Kidney (tissue), 14 donors: Measurements from ENCODE around the gene JOSD1. TPM values are rescaled to one million over a fixed set of nuclear protein-coding genes. Genes with fewer than 3 reads are reported as not detected.
A peak's percentile ranks its signal among the peaks of the same experiment; 100 is the strongest.

ENCODE experiments used
- DNase-seq, 5 donors: peaks; one replicate each; pipeline ENCODE4 v3.0.0-alpha.2; 2013 to 2020
- FAIRE-seq: peaks from 2 replicates; lab custom pipeline; 2012; peaks lifted over from hg19 to GRCh38; lab: Jason Lieb, UNC
- H3K27ac ChIP-seq, 2 donors: one replicate each; pipeline ENCODE4 v1.7.0; 2013; ENCODE audit warnings: low read depth in 2 of 2, low read length in 2 of 2, inconsistent platforms in 1 of 2
- H3K27me3 ChIP-seq: one replicate; pipeline ENCODE4 v1.7.1; 2013; ENCODE audit warnings: low read length, inconsistent platforms; ENCODE audit not compliant: control insufficient read depth, insufficient read depth
- H3K36me3 ChIP-seq, 3 donors: one replicate each; pipeline versions ENCODE4 v1.7.0 to v1.7.1; 2013; ENCODE audit warnings: low read length in 3 of 3, control low read depth in 1 of 3, inconsistent platforms in 1 of 3; ENCODE audit not compliant: insufficient read depth in 3 of 3, control insufficient read depth in 2 of 3
- H3K4me1 ChIP-seq, 3 donors: one replicate each; pipeline versions ENCODE4 v1.7.0 to v1.7.1; 2013; ENCODE audit warnings: low read length in 3 of 3, inconsistent platforms in 1 of 3, low read depth in 1 of 3; ENCODE audit not compliant: control insufficient read depth in 2 of 3, insufficient read depth in 2 of 3
- H3K4me3 ChIP-seq, 3 donors: one replicate each; pipeline versions ENCODE4 v1.7.0 to v1.8.1; 2013; ENCODE audit warnings: low read length in 3 of 3, control low read depth in 1 of 3, inconsistent platforms in 1 of 3
- H3K9ac ChIP-seq, 3 donors: one replicate each; pipeline versions ENCODE4 v1.7.0 to v1.7.1; 2013; ENCODE audit warnings: low read length in 3 of 3, control low read depth in 1 of 3, inconsistent platforms in 1 of 3
- H3K9me3 ChIP-seq, 3 donors: one replicate each; pipeline versions ENCODE4 v1.7.0 to v1.7.1; 2013; ENCODE audit warnings: low read length in 3 of 3, control low read depth in 1 of 3, inconsistent platforms in 1 of 3; ENCODE audit not compliant: control insufficient read depth in 2 of 3, insufficient read depth in 1 of 3
- intact Hi-C: fragments of 100-400 bp; cut with DNase I; formaldehyde crosslinking; loops from one replicate; pipeline ENCODE4 v1.11.1; 2022
- polyA plus RNA-seq: library from polyadenylated mRNA; stranded (reverse); fragments of 350-450 nt; fragmentation: Illumina TruSeq; extraction: RNeasy Lipid Tissue Mini Kit (QIAGEN cat#74804); gene quantifications from one replicate; pipeline ENCODE4 v1.2.3, GENCODE V29; 2014; ENCODE audit warnings: low read depth, low replicate concordance; ENCODE audit not compliant: insufficient read depth
- total RNA-seq: library from RNA; stranded (reverse); fragmentation: NEBNext Ultra II Directional; extraction: Animal tissue kit (Norgen Biotek cat#: 25700); gene quantifications from one replicate; pipeline ENCODE4 v1.2.1, GENCODE V29; 2021
- TF ChIP-seq, protein P1 (sequence below): IDR thresholded peaks from 3 replicates; pipeline ENCODE4 v1.5.1; 2012; ENCODE audit warnings: mild to moderate bottlenecking, moderate library complexity, borderline replicate concordance; ENCODE audit not compliant: insufficient read depth; ENCODE audit errors: extremely low read depth
- donor health status: control.
- donor health status: control.
- donor health status: control.
- donor health status: control.
- donor health status: control.
- donor health status: DM: yes; HTN: yes; CAD: no.
- donor health status: Normal renal cell carcinoma (clear cell type).

JOSD1 gene
- total and polyA plus RNA-seq, 2 donors from 2014 or later, result 12.8 to 42.8 TPM

DNA sequence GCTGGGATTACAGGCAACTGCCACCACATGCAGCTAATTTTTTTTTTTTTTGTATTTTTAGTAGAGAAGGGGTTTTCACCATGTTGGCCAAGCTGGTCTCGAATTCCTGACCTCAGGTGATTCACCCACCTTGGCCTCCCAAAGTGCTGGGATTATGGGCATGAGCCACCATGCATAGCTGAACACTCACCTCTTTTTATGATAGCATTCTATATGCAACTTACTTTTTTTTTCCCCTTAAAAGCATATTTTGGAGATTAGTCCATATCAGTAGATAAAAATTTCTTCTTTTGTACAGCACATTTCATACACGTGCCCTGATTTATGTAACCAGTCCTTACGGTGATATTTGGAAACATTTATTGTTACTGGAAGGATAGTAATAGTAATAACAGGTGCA lies 19.6 kb upstream of the JOSD1 start:
- TF ChIP-seq, protein P1, sequence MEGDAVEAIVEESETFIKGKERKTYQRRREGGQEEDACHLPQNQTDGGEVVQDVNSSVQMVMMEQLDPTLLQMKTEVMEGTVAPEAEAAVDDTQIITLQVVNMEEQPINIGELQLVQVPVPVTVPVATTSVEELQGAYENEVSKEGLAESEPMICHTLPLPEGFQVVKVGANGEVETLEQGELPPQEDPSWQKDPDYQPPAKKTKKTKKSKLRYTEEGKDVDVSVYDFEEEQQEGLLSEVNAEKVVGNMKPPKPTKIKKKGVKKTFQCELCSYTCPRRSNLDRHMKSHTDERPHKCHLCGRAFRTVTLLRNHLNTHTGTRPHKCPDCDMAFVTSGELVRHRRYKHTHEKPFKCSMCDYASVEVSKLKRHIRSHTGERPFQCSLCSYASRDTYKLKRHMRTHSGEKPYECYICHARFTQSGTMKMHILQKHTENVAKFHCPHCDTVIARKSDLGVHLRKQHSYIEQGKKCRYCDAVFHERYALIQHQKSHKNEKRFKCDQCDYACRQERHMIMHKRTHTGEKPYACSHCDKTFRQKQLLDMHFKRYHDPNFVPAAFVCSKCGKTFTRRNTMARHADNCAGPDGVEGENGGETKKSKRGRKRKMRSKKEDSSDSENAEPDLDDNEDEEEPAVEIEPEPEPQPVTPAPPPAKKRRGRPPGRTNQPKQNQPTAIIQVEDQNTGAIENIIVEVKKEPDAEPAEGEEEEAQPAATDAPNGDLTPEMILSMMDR, result no peak
- H3K27ac ChIP-seq, result no peak overlapping the region
- intact Hi-C loops, result no loop called here
- H3K4me1 ChIP-seq, result peaks cover 0 to under 1% (median 0%) of the 10 kb centered on the region in 3 donors
- peaks cover 9 to 55% (median 37%) of the 10 kb centered on the region in 3 donors for H3K36me3 ChIP-seq
- no peak for DNase-seq
- H3K9ac ChIP-seq, result no peak overlapping the region
- no peaks in the 10 kb centered on the region for H3K27me3 ChIP-seq
- no peak for FAIRE-seq
- H3K4me3 ChIP-seq, result no peak overlapping the region
- H3K9me3 ChIP-seq, result no peaks in the 10 kb centered on the region

DNA sequence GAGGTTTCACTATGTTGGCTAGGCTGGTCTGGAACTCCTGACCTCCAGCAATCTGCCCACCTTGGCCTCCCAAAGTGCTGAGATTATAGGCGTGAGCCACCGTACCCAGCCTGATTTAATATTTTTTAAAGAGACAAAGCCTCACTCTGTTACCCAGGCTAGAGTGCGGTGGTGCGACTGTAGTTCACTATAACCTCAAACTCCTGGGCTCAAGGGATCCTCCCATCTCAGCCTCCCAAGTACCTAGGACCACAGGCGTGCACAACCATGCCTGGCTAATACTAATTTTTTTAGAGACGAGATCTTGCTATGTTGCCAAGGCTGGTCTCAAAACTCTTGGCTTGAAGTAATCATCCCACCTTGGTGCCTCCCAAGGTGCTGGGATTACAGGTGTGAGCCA lies 18.5 kb upstream of the JOSD1 start:
- Histone ChIP-seq H3K27ac (no peak overlapping the region), H3K4me1 (peaks cover 0 to 4% (median 0%) of the 10 kb centered on the region in 3 donors), H3K27me3 (no peaks in the 10 kb centered on the region), H3K36me3 (peaks cover 5 to 44% (median 28%) of the 10 kb centered on the region in 3 donors), H3K9me3 (no peaks in the 10 kb centered on the region), H3K9ac (no peak overlapping the region), H3K4me3 (no peak overlapping the region)
- TF ChIP-seq, protein P1, result no peak
- FAIRE-seq (no peak), DNase-seq (no peak)
- intact Hi-C loops, result no loop called here

- H3K4me1 ChIP-seq, result peaks cover 0 to 4% (median 0%) of the 10 kb centered on the region in 3 donors
- FAIRE-seq (no peak), DNase-seq (peak in 4 of 5 donors; percentile 39 to 85 (median 51))
- H3K27ac ChIP-seq, result no peak overlapping the region
- H3K27me3 ChIP-seq, result no peaks in the 10 kb centered on the region
- TF ChIP-seq, protein P1, result peak; percentile 33
- no peaks in the 10 kb centered on the region for H3K9me3 ChIP-seq
- intact Hi-C loops, result no loop called here
- no peak overlapping the region for H3K4me3 ChIP-seq
- peaks cover 4 to 36% (median 23%) of the 10 kb centered on the region in 3 donors for H3K36me3 ChIP-seq
- H3K9ac ChIP-seq, result no peak overlapping the region
Measured at GRCh38 chr22:38718414-38718813, 17.7 kb upstream of the JOSD1 start.

DNA sequence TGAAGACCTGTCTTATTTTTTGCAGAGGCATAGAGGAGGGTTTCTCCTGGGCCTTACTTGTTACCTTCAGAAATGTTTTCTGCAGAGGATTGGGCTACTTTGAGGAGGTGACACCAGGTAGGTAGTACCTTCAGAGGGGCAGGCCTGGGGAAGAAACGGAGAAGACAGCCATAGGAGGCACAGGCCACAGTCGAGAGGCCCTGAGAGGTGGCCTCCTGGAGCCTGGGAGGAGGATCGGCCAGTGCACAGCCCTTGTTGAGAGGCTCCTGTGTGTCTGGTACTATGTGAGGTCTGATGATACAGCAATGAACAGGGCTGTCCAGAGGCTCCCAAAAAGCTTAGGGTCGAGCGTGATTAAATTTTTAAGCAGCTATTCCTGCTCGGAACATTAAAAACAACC lies 16.5 kb upstream of the JOSD1 start:
- H3K9ac ChIP-seq, result no peak overlapping the region
- peaks cover 0 to 10% (median 0%) of the 10 kb centered on the region in 3 donors for H3K4me1 ChIP-seq
- TF ChIP-seq, protein P1, result no peak
- FAIRE-seq (no peak), DNase-seq (no peak)
- no peaks in the 10 kb centered on the region for H3K27me3 ChIP-seq
- H3K9me3 ChIP-seq, result no peaks in the 10 kb centered on the region
- H3K36me3 ChIP-seq, result peaks cover 3 to 28% (median 17%) of the 10 kb centered on the region in 3 donors
- no peak overlapping the region for H3K27ac ChIP-seq
- H3K4me3 ChIP-seq, result no peak overlapping the region
- intact Hi-C loops, result no loop called here
